Spleen (tissue), 11 donors: ENCODE results near the gene CNTNAP5. TPM values are rescaled to one million over a fixed set of nuclear protein-coding genes. Genes with fewer than 3 reads are reported as not detected.

ENCODE experiments used
- DNase-seq: peaks from one replicate; pipeline ENCODE4 v3.0.0-alpha.2; 2020
- H3K27ac ChIP-seq, 8 donors: fragments of 200-600 bp; sonication (generic) in 7 of 8; 1 replicate in 4 of 8; 2 replicates in 4 of 8; pipeline versions ENCODE4 v1.5.0 to v1.8.0; 2016 to 2021; ENCODE audit warnings: inconsistent platforms in 4 of 8, mild to moderate bottlenecking in 4 of 8, moderate library complexity in 1 of 8
- H3K27me3 ChIP-seq, 7 donors: fragments of 200-600 bp; sonication (generic) in 6 of 7; replicated peaks in 1 of 7; 1 replicate in 4 of 7; 2 replicates in 3 of 7; pipeline versions ENCODE4 v1.5.0 to v1.8.0; 2016 to 2021; ENCODE audit warnings: inconsistent platforms in 3 of 7, mild to moderate bottlenecking in 1 of 7
- H3K36me3 ChIP-seq, 6 donors: fragments of 200-600 bp; sonication (generic) in 5 of 6; 1 replicate in 4 of 6; 2 replicates in 2 of 6; pipeline versions ENCODE4 v1.5.0 to v1.8.0; 2016 to 2021; ENCODE audit warnings: inconsistent platforms in 2 of 6
- H3K4me1 ChIP-seq, 6 donors: fragments of 200-600 bp; sonication (generic) in 5 of 6; 1 replicate in 3 of 6; 2 replicates in 3 of 6; pipeline versions ENCODE4 v1.5.0 to v1.8.0; 2016 to 2021; ENCODE audit warnings: inconsistent platforms in 3 of 6
- H3K4me3 ChIP-seq, 8 donors: fragments of 200-600 bp; sonication (generic) in 7 of 8; 1 replicate in 4 of 8; 2 replicates in 4 of 8; pipeline versions ENCODE4 v1.5.0 to v1.8.0; 2016 to 2021; ENCODE audit warnings: inconsistent platforms in 4 of 8, mild to moderate bottlenecking in 4 of 8, moderate library complexity in 2 of 8
- H3K9me3 ChIP-seq, 8 donors: fragments of 200-600 bp; sonication (generic) in 7 of 8; 1 replicate in 4 of 8; 2 replicates in 4 of 8; pipeline versions ENCODE4 v1.5.0 to v1.8.0; 2016 to 2021; ENCODE audit warnings: inconsistent platforms in 4 of 8
- POLR2A ChIP-seq, 3 donors: fragments of 450-650 bp; IDR thresholded peaks; one replicate each; pipeline ENCODE4 v1.5.1; 2017; ENCODE audit warnings: antibody characterized with exemption in 3 of 3, mild to moderate bottlenecking in 1 of 3
- POLR2AphosphoS5 ChIP-seq, 3 donors: sonication (generic); formaldehyde crosslinking; IDR thresholded peaks; one replicate each; pipeline ENCODE4 v1.5.1; 2017; ENCODE audit warnings: antibody characterized with exemption in 3 of 3
- WGBS, 5 donors: extraction: QIAGEN DNeasy Blood & Tissue Kit in 3 of 5; methylation state at CpG; one replicate each; pipeline versions ENCODE4 v1.1.5 to v1.1.7; 2013 to 2018; 5-methylcytosine and 5-hydroxymethylcytosine counted together
- intact Hi-C: fragments of 100-400 bp; cut with DNase I; formaldehyde crosslinking; loops from one replicate; pipeline ENCODE4 v1.15.0; 2023; ENCODE audit warnings: low total_unique reads
- polyA plus RNA-seq, 3 donors: library from polyadenylated mRNA; stranded (reverse); fragments of 200-250 nt; gene quantifications; one replicate each; pipeline ENCODE4 v1.2.1, GENCODE V29; 2013
- total RNA-seq, 7 donors: library from RNA; depleted of rRNA in 3 of 7; stranded (reverse); fragments of >200 nt in 3 of 7; fragmentation: NEBNext Ultra II Directional in 4 of 7; extraction: Animal tissue kit (Norgen Biotek cat#: 25700) in 4 of 7; gene quantifications; one replicate each; pipeline versions ENCODE4 v1.1.0 to v1.2.1, GENCODE V29; 2016 to 2021
- TF ChIP-seq, protein P1 (sequence below), 11 experiments: fragments of 200-600 bp in 7 of 11; fragments of 450-650 bp in 4 of 11; sonication (generic) in 4 of 11; IDR thresholded peaks in 8 of 11; conservative IDR thresholded peaks in 3 of 11; 1 replicate in 7 of 11; 2 replicates in 4 of 11; pipeline versions ENCODE4 v1.4.0 to v1.8.0; 2016 to 2021; ENCODE audit warnings: antibody characterized with exemption in 11 of 11, inconsistent platforms in 4 of 11, mild to moderate bottlenecking in 1 of 11
- donor health status: healthy with polysubstance abuse.
- donor health status: DM: no; HTN: no; CAD: no; lungs with moderate emphysema.
- donor health status: DM: no; HTN: no; CAD: no.
- donor health status: Bipolar disorder and iron deficiency.
- donor health status: healthy.
- donor health status: DM: no; HTN: no; CAD: no.
- donor health status: DM: yes; HTN: yes; CAD: no.

CNTNAP5 gene
- total and polyA plus RNA-seq, 10 donors, result 0.18 TPM; not detected in 9

DNA sequence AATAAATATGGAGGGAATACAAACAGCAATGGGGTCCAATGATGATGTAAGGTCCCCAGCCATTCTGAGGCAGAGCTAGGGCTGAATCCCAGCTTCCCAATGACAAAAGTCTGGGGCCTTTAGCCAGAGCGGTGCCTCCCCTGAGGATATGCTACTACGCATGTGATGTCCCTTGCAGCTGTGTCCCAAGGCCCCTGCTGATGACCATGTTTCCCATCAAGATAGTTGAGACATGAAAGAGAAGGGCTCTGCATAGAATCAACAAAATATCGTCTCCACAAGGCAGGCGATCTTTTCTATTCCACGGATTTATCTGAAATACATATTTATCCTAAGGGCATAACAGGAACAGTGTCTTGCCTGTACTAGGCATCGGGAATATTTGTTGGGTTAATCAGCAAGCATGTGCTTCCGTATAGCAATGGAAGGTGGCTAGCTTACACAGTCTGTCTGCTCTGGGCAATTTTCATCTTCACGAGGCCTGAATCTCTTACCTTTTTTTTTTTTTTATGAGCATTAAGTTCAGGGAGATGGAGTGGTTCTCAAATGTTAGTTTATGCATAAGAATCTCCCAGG is 284.6 kb downstream of the CNTNAP5 start:
- WGBS, 5 donors, result 86 to 95% (median 90%) methylated on average over 8 of the region's 8 CpGs
- H3K27me3 ChIP-seq, result no peaks in the 10 kb centered on the region

DNA sequence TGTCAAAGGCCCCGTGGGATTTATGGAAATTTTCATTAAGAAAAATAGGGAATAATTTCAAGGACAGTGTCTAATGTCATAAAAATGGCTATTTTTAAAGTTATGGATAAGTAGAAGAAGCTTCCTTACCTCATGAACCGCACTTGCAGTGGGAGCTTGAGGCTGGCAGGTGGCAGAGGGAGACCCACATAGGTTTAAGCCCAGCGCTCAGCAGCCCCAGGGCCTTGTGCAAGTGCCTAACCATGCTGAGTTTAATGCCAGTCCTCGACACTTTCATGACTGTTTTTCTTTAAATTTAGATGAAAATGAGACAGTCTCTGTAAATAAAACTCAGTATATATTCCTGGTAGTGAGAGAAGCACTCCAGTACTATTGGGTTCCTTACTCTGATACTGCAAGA is 285.6 kb downstream of the CNTNAP5 start:
- Histone ChIP-seq H3K27me3 (no peaks in the 10 kb centered on the region), H3K9me3 (peaks cover 0 to 13% (median under 1%) of the 10 kb centered on the region in 8 donors), H3K4me1 (no peaks in the 10 kb centered on the region), H3K36me3 (no peaks in the 10 kb centered on the region), H3K27ac (no peak overlapping the region), H3K4me3 (no peak overlapping the region)
- no peak for DNase-seq
- TF ChIP-seq, protein P1, sequence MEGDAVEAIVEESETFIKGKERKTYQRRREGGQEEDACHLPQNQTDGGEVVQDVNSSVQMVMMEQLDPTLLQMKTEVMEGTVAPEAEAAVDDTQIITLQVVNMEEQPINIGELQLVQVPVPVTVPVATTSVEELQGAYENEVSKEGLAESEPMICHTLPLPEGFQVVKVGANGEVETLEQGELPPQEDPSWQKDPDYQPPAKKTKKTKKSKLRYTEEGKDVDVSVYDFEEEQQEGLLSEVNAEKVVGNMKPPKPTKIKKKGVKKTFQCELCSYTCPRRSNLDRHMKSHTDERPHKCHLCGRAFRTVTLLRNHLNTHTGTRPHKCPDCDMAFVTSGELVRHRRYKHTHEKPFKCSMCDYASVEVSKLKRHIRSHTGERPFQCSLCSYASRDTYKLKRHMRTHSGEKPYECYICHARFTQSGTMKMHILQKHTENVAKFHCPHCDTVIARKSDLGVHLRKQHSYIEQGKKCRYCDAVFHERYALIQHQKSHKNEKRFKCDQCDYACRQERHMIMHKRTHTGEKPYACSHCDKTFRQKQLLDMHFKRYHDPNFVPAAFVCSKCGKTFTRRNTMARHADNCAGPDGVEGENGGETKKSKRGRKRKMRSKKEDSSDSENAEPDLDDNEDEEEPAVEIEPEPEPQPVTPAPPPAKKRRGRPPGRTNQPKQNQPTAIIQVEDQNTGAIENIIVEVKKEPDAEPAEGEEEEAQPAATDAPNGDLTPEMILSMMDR (IDR thresholded peaks at IDR 0.05 in 8 of 11, conservative IDR thresholded peaks at IDR 0.05 in 3 of 11), result no peak
- no peak for TF ChIP-seq POLR2A (IDR thresholded peaks at IDR 0.05)
- no peak for TF ChIP-seq POLR2AphosphoS5 (IDR thresholded peaks at IDR 0.05)
- whole genome bisulfite sequencing, 5 donors, result 74 to 82% (median 80%) methylated on average over 4 of the region's 4 CpGs
- intact Hi-C loops, result no loop called here

More for the DNA sequence above, 284.6 kb downstream of the CNTNAP5 start:
- TF ChIP-seq POLR2AphosphoS5 (IDR thresholded peaks at IDR 0.05), result no peak
- no peak for TF ChIP-seq POLR2A (IDR thresholded peaks at IDR 0.05)
- TF ChIP-seq, protein P1 (IDR thresholded peaks at IDR 0.05 in 8 of 11, conservative IDR thresholded peaks at IDR 0.05 in 3 of 11), result no peak
- H3K4me3 ChIP-seq, result no peak overlapping the region
- no peak overlapping the region for H3K27ac ChIP-seq
- no peaks in the 10 kb centered on the region for H3K4me1 ChIP-seq
- H3K9me3 ChIP-seq, result peaks cover 0 to 13% (median 2%) of the 10 kb centered on the region in 8 donors
- intact Hi-C loops, result no loop called here
- H3K36me3 ChIP-seq, result no peaks in the 10 kb centered on the region
- no peak for DNase-seq

DNA sequence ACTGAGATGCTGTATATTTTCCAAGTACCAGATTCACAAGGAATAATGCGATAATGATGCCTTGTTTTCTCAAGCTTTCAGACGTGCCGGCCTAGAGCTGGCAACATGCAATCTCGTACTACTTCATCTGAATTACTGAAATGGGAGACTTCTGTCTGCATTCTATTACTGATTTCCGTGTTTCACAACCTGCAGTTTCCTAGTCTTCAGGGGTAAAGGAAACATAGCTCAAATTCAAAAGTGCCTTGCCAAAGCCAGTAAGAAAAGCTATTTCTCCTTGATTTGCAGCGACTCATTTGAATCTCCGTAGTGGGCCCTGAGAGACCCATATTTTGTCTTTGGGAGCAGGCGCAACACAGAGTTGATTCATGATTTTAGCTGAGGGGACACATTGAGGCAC is 289.0 kb downstream of the CNTNAP5 start:
- H3K27ac ChIP-seq, result no peak overlapping the region
- intact Hi-C loops, result no loop called here
- 89 to 95% (median 93%) methylated on average over 8 of the region's 8 CpGs for WGBS, 5 donors
- H3K9me3 ChIP-seq, result peaks cover 0 to 13% (median 0%) of the 10 kb centered on the region in 8 donors
- H3K27me3 ChIP-seq, result no peaks in the 10 kb centered on the region
- no peaks in the 10 kb centered on the region for H3K36me3 ChIP-seq
- DNase-seq, result no peak
- TF ChIP-seq, protein P1 (IDR thresholded peaks at IDR 0.05 in 8 of 11, conservative IDR thresholded peaks at IDR 0.05 in 3 of 11), result no peak
- no peak for TF ChIP-seq POLR2A (IDR thresholded peaks at IDR 0.05)
- no peak for TF ChIP-seq POLR2AphosphoS5 (IDR thresholded peaks at IDR 0.05)
- H3K4me3 ChIP-seq, result no peak overlapping the region
- H3K4me1 ChIP-seq, result no peaks in the 10 kb centered on the region

DNA sequence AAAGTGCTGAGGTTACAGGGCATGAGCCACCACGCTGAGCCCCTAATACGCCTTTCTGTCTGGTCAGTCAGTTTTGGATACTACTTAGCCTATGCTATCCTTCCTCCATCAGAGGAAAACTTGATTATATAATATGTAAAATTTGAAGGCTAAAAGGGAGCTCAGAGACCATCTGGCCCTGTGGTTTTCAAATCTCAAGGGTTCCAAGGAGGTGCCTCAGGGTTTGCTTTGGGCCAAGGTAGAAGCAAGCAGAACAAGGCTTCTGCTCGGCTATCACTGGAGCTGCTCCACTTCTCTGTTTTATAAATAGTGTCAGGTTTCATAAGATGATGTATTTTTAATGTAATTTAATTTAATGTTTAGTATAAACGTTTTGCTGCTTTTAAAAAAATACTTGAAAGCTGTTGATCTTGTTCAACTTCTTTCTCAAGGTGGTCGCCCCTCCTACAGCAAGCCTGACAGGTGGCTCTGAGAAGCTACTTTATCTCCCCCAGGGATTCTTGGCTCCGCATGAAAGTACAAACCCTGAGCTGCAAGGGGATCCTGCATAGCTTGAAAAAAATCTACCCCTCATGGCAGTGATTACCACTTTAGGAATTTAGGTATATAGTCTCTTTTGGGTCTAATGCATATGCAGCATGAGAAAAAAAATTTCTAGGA is 290.3 kb downstream of the CNTNAP5 start:
- H3K27ac ChIP-seq, result no peak overlapping the region
- DNase-seq, result no peak
- H3K4me3 ChIP-seq, result no peak overlapping the region
- TF ChIP-seq POLR2A (IDR thresholded peaks at IDR 0.05) (no peak), POLR2AphosphoS5 (IDR thresholded peaks at IDR 0.05) (no peak)
- TF ChIP-seq, protein P1 (IDR thresholded peaks at IDR 0.05 in 8 of 11, conservative IDR thresholded peaks at IDR 0.05 in 3 of 11), result no peak
- H3K9me3 ChIP-seq, result peaks cover 0 to 13% (median 0%) of the 10 kb centered on the region in 8 donors
- intact Hi-C loops, result no loop called here
- H3K4me1 ChIP-seq, result no peaks in the 10 kb centered on the region
- H3K27me3 ChIP-seq, result no peaks in the 10 kb centered on the region
- H3K36me3 ChIP-seq, result no peaks in the 10 kb centered on the region
- whole genome bisulfite sequencing, 5 donors, result 73 to 80% (median 77%) methylated on average over 6 of the region's 6 CpGs
